ENCODE results near the gene AP5S1.

DNA sequence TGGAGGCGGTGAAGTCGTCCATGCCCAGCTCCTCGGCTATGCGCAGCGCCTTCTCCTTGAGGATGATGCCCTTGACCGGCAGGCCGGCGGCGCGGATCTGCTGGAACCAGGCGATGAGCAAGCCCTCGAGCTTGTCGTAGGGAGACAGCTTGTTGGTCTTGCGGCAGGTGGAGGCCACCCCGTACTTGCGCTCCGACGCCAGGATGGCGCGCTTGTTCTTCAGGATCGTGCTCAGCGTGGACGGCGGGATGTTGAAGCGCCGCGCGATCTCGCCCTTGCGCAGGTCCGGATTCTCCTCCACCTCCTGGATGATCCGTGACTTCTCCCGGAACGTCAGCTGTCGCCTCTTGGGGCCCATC lies 34.2 kb upstream of the AP5S1 start:
- TF ChIP-seq POLR2A (IDR thresholded peaks at IDR 0.05; ENCODE audit: low read depth, low read length) (no peak), POLR2AphosphoS5 (IDR thresholded peaks at IDR 0.05; ENCODE audit: low read depth, low read length) (no peak), TAF1 (IDR thresholded peaks at IDR 0.05; ENCODE audit: borderline replicate concordance, low read depth, low read length) (no peak)
